RWPE1 (cell line): ENCODE data around the gene MAPK13.

ENCODE experiments used
- CTCF ChIA-PET: fragments of 350-600 bp; sonication (Branson Sonifier 250); formaldehyde crosslinking; extraction: SDS; loops from one replicate; lab custom pipeline; 2021; lab: Yijun Ruan, JAX
- POLR2A ChIA-PET: fragments of 400-600 bp; formaldehyde crosslinking; extraction: SDS; loops from one replicate; lab custom pipeline; 2020; ENCODE audit warnings: antibody characterized with exemption; ENCODE audit not compliant: low non-redundant PET; lab: Yijun Ruan, JAX
- DNase-seq: peaks from one replicate; pipeline ENCODE4 v3.0.0; 2012; ENCODE audit warnings: low spot score
- H3K27ac ChIP-seq: fragments of 450-650 bp; 2 replicates; pipeline ENCODE4 v1.5.1; 2017
- TF ChIP-seq, protein P1 (sequence below): fragments of 450-650 bp; conservative IDR thresholded peaks from 2 replicates; pipeline ENCODE4 v1.5.1; 2017; ENCODE audit warnings: low read depth, mild to moderate bottlenecking

MAPK13 gene

GRCh38 chr6:36094753-36095496 lies 35.4 kb upstream of the MAPK13 start:
- CTCF ChIA-PET, result interaction anchor here (0.5 to 3.6 kb wide), 21 partner anchors 11 to 435 kb away, joined by 3 to 20 read pairs (median 3); partner anchors contain the start of gene MAPK14
- peak; percentile 74 for DNase-seq
- POLR2A ChIA-PET, result interaction anchor here (0.7 kb wide), 1 partner anchor 68 kb away, joined by 5 read pairs; the partner anchor contains the start of gene MAPK14
- TF ChIP-seq, protein P1, sequence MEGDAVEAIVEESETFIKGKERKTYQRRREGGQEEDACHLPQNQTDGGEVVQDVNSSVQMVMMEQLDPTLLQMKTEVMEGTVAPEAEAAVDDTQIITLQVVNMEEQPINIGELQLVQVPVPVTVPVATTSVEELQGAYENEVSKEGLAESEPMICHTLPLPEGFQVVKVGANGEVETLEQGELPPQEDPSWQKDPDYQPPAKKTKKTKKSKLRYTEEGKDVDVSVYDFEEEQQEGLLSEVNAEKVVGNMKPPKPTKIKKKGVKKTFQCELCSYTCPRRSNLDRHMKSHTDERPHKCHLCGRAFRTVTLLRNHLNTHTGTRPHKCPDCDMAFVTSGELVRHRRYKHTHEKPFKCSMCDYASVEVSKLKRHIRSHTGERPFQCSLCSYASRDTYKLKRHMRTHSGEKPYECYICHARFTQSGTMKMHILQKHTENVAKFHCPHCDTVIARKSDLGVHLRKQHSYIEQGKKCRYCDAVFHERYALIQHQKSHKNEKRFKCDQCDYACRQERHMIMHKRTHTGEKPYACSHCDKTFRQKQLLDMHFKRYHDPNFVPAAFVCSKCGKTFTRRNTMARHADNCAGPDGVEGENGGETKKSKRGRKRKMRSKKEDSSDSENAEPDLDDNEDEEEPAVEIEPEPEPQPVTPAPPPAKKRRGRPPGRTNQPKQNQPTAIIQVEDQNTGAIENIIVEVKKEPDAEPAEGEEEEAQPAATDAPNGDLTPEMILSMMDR, result peak; percentile 93
- no peak overlapping the region for H3K27ac ChIP-seq

GRCh38 chr6:36095497-36096391 lies 34.6 kb upstream of the MAPK13 start:
- DNase-seq, result no peak
- TF ChIP-seq, protein P1, result peak; percentile 52
- H3K27ac ChIP-seq, result no peak overlapping the region
- CTCF ChIA-PET, result interaction anchor here (0.5 to 3.6 kb wide), 13 partner anchors 11 to 434 kb away, joined by 3 to 20 read pairs (median 3); partner anchors contain the start of gene MAPK14
- POLR2A ChIA-PET, result no interaction called here

DNA sequence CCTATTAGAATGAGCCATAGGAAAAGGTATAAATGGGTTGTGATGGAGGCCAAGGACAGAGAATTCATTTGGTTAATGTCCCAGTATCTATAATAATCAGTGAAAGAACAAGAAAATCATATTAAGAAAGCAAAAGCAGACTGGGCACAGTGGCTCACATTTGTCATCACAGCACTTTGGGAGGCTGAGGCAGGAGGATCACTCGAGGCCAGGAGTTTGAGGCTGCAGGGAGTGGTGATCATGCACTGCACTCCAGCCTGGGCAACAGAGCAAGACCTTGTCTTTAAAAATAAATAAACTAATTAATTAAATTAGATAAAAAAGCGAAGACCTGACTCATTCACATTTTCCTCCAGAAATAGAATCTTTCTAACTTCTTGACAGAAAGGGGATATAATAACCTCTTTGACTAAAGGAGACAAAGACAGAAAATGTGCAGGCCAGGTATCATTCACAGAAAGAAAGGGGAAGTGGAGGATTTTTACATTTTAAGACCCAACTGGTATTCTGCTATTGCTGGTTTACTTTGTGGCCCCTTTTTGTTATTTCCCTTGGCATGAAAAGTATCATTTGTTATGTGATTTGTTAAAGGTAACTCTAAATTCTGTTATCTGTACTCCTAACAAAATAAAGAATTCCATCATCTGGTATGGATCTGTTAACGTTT lies 31.9 kb upstream of the MAPK13 start:
- ChIA-PET POLR2A (no interaction called here), CTCF (interaction anchor here (0.9 kb wide), 1 partner anchor 13 kb away, joined by 3 read pairs; no protein-coding TSS in a partner anchor)
- TF ChIP-seq, protein P1, result no peak
- H3K27ac ChIP-seq, result no peak overlapping the region
- no peak for DNase-seq

- TF ChIP-seq, protein P1, result no peak
- CTCF ChIA-PET, result interaction anchor here (0.9 kb wide), 1 partner anchor 12 kb away, joined by 3 read pairs; no protein-coding TSS in a partner anchor
- DNase-seq, result no peak
- no peak overlapping the region for H3K27ac ChIP-seq
- POLR2A ChIA-PET, result no interaction called here
Observed at GRCh38 chr6:36098920-36099647, 31.2 kb upstream of the MAPK13 start.

DNA sequence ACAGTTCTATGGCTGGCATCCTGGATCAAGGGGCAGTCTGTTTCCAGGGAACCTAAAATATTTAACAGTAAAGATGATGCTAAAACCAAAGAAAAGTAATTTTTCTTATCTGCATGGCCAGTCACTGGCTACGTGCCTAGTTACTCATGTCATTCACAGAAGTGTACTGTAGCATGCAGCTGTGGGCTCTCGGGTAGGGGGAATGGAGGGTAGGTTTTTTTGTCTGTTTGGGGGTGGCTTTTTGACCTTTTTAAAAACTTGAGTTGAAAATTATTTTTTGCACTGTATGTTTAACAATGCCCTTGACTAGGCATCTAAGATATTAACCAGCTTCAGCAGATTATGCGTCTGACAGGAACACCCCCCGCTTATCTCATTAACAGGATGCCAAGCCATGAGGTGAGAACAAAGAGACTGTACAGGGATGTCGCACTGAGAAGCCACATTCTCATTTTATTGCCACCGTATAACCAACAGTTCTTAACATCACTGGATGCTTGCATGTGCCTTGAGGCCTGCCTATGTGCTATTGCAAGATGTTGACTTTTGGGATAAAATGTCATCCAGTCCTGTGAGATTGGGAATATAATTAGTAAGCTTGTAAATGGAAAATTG lies 30.3 kb upstream of the MAPK13 start:
- TF ChIP-seq, protein P1, result no peak
- H3K27ac ChIP-seq, result no peak overlapping the region
- CTCF ChIA-PET, result no interaction called here
- DNase-seq, result no peak
- POLR2A ChIA-PET, result no interaction called here
